ENCODE results near the gene SERGEF.

- TF ChIP-seq POLR2A (IDR thresholded peaks at IDR 0.05) (no peak), CTCF (IDR thresholded peaks at IDR 0.05) (no peak), POLR2AphosphoS5 (IDR thresholded peaks at IDR 0.05) (no peak)
These were observed 105.8 kb downstream of the SERGEF start for GRCh38 chr11:17907046-17907445.

All from prostate gland (tissue), 2 donors.